Measurements from ENCODE around the gene SPACA4.

SPACA4 gene

DNA sequence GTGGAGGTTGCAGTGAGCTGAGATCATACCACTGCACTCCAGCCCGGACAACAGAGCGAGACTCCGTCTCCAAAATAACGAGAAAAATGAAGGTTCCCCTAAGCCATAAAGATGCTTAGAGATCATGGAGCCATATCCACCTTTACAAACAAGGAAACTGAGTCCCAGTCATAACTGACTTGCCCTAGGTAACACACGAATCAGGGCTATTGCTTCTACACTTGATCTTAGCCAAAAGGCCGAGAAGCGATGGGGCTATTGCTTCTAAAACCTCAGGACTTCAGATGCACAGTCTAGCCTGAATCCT is 27.4 kb downstream of the SPACA4 start:
- no peak for DNase-seq (ENCODE audit: low read depth in 2 of 2)

DNA sequence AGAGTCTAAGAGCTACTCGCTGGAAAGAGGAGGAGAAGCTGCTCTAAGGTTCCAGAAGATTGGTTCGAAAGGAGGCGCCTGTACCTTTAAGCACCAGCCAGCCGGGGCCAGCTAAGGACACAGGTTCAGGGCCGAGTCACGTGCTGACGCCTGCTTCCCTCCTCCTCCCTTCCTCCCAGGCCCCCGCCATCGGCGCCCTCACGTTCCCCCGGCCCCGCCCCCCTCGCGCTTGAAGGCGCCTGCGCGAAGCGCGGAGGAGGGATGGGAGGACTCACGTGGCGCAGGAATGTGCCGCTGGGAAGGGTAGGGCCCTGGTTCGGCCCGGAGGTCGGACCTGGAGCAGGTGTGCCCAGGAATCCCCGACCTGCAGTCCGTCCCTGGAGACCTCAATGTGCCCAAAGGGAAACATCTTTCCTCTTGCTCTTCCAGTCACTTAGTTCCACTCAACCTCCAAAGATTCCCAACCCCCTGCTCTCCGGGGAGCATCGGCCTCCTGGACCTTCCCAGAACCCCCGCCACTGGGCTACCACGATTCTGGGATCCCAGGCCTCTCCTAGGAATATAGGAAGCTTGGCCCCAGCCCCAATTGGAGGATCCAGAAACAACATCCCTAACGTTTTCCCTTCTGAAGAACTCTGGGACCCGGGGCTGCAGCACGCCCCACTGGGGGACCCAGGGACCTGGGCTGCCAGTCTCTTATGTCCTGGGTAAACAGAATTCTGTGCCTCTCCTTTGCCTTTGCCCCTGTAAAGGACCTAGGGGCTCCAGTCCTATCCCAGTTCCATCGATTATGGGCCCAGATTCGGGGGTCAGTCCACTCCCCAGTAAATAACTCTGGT is 28.1 kb downstream of the SPACA4 start:
- DNase-seq (ENCODE audit: low read depth in 2 of 2) = peak; percentile 90 to 91

DNA sequence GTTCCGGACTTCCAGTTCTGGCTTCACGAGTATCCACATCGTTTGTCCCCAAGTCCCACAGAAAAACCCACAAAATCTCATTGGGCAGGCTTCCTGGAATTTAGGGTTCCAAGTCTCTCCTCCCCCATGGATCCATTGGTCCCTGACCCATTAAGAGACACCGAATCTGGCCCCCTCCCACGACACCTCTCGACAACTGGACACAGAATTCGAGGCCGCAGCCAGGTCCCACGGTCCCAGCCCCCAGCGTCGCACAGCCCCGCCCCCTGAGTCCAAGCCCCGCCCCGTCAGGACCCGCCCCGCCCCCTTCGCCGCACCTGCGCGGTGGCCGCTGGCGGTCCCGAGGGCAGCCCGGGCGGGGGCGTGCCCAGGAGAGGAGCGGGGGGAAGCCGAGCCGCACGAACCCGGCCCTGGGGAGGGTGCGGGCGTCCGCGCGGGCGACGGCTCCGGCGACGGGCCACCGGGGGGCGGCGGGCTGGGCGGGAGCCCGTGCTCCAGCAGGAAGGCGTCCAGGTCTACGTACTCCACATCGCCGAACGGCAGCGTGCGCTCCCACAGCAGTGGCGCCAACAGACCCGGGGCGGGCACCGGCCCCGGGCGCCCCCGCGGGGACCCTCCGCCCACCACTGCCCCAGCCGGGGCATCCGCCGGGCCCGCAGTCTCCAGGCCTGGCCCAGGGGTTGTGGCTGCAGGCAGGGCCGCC is 28.9 kb downstream of the SPACA4 start:
- peak in 1 of 2 donors; percentile 68 for DNase-seq (ENCODE audit: low read depth in 2 of 2)

DNA sequence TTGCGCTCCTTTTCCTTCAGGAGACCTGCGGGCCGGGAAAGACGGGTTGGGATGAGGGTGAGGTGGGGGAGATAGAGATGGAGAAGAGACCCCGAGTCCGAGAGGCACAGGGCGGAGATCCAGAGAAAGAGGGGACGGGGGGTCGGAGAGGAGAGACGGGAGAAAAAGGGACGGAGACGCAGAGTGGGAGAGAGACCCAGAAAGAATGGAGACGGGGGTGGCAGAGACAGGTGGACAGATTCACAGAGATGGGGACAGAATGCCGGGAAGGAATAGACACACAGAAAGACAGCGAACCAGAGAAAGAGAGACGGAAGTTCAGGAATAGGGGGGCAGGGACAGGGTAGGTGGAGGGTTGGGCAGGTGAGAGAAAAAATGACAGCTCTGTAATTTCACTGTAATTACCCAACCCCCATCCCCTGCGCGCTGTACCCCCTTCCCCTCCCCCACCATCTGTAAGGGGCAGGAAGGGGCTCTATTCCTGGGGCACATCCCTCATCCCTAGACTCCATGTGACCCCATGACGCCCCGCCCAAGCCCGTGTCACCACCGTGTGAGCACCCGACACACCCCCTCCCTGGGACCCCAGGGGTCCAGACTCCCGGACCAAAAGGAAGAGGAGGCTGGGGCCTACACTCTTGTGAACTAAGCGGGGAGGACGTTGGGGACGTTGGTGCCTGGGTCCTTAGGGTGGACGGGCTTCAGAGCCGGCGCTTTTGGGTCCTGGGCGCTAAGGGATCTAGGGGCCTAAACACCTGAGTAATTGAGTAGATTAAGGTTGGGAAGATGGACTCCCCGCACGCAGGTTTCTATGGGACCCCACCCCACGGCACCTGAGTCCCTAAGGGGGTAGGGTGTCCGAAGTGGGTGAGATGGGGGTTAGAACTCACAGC is 29.7 kb downstream of the SPACA4 start:
- DNase-seq (ENCODE audit: low read depth in 2 of 2) = no peak

GRCh38 chr19:48636859-48637448 is 30.4 kb downstream of the SPACA4 start, which contains the start of gene DBP:
TSS of gene DBP (minus strand) at chr19:48637379. CDS start at chr19:48636994, 385 bp downstream.
- DNase-seq (ENCODE audit: low read depth in 2 of 2) = no peak

GRCh38 chr19:48637449-48637947 is 31.0 kb downstream of the SPACA4 start:
- DNase-seq (ENCODE audit: low read depth in 2 of 2) = peak; percentile 98 to 99

DNA sequence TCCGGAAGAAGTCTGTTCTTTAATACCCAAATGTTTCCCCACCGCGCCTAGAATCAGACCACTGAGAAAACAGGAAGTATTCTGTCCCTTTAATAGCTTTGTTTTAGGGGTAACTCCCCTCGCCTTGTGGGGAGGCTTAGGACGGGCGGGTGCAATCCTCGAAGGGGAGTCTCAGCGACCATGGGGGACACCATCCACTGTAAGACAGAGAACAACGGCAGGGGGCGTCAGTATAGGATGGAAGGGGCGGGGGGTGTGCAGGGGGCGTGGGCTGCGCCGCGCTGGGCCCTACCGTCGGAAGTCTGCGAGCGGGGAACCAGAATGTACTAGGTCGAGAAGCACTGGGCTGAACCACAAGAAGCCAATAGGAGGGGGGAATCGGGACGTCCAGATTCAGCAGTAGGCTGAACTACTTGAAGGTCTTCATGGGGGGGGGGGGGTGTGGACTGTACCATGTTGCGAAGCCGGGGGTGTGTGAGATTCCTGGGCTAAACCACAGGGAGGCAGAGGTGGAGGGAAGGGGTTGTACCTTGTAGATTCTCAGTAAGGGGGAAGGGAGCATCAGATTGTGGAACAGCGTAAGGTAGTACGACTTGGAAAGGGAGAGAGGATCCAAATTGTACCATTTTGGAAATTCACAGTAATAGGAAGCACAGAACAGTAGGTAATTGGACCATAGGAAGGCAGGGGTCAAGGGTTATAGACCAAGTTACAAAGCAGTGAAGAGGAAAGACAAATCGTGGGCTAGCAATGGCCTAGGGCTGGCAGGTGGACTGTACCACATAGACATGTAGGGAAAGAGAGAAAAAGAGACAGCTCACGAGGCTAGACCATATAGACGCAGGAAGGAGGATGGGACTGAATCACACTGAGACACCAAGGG is 31.6 kb downstream of the SPACA4 start:
- peak; percentile 68 to 78 for DNase-seq (ENCODE audit: low read depth in 2 of 2)

DNA sequence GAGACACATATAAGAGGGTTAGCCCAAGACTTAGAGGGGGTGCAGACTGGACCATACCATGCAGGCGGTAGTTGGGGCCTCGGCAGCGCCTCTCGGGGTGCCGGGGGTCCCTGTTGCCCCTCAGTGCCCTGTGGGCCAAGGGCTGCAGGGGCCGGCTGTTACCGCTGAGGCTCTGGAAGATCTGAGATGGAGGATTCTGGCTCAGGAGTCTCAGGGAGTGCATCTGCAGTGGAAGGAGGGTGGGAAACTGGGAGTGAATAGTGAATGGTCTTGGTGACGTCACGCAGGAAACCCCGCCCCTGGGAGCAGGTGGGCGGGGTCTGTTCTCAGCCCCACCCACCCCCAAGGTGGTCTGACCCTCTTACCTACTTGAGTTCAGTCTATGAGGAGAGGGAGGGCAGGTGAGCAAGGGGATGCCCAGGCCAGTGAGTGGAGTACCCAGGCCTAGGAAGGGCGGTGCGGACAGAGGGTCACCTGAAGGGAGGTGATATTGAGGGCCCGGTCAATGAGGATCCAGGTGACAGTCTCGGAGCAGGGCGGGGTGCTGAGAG is 32.4 kb downstream of the SPACA4 start:
- no peak for DNase-seq (ENCODE audit: low read depth in 2 of 2)

GRCh38 chr19:48639483-48640375 is 33.2 kb downstream of the SPACA4 start:
- no peak for DNase-seq (ENCODE audit: low read depth in 2 of 2)

- no peak for DNase-seq (ENCODE audit: low read depth in 2 of 2)
These were observed 35.3 kb downstream of the SPACA4 start for GRCh38 chr19:48641850-48642249.

DNA sequence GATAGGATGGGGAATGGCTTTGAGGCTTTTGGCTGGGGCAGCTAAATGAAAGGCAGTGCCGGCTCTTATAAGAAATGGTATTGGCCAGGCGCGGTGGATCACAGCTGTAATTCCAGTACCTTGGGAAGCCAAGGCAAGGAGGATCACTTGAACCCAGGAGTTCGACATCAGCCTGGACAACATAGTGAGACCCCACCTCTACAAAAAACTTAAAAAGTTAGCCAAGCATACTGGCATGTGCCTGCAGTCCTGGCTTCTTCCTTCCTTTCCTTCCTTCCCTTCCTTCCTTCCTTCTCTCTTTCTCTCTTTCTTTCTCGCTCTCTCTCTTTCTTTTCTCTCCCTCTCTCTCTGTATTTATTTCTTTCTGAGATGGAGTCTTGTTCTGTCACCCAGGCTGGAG is 36.3 kb downstream of the SPACA4 start:
- no peak for DNase-seq (ENCODE audit: low read depth in 2 of 2)

GRCh38 chr19:48644355-48644754 is 37.8 kb downstream of the SPACA4 start:
- no peak for DNase-seq (ENCODE audit: low read depth in 2 of 2)

- peak; percentile 63 for DNase-seq (ENCODE audit: low read depth in 2 of 2)
These were observed 38.5 kb downstream of the SPACA4 start for GRCh38 chr19:48644839-48645619.

DNA sequence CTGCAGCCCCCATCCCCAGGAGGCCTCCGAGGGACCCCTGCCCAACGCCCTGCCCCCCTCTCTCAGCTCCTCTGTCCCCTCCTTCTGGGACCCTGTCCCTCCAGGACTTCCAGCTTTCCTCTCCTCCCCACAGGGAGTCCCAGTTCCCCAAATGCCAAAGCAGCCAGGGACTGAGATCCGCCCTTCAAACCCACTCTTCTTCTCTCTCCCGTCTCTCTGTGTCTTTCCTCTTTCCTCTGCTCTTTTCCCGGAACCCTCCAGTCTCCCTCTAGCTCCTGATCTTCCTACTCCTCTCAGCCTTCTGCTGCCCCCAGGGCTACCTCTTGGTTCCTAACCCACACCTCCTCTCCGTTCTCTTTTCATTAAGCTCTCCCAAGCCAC is 39.1 kb downstream of the SPACA4 start:
- no peak for DNase-seq (ENCODE audit: low read depth in 2 of 2)

- DNase-seq (ENCODE audit: low read depth in 2 of 2) = peak; percentile 83 to 90
These were observed 39.6 kb downstream of the SPACA4 start, which contains the start of gene CA11 for GRCh38 chr19:48646001-48646721. TSS of gene CA11 (minus strand) at chr19:48646187. CDS start at chr19:48645632, 555 bp downstream.

DNA sequence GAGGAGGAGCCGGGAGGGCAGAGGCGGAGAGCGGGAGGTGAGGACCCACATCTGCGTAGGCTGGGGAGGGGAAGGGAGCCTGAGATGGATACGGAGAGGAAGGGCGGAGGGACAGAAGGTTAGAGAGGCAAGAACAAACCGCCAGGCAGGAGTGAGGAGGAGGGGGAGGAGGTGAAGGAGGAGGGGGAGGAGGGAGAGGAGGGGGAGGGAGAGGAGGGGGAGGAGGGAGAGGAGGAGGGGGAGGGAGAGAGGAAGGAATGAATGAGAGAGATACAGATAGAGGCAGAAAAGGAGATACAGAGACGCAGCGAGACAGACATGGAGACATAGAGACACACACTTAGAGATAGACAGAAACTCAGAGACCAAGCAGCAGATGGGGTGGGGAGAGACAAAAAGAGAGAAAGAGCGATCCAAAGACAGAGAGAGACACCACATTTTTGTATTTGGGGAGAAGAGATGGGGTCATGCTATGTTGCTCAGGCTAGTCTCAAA is 40.2 kb downstream of the SPACA4 start:
- DNase-seq (ENCODE audit: low read depth in 2 of 2) = no peak

GRCh38 chr19:48648134-48648533 is 41.6 kb downstream of the SPACA4 start:
- DNase-seq (ENCODE audit: low read depth in 2 of 2) = no peak
